ENCODE results near the gene CD80. TPM values are rescaled to one million over a fixed set of nuclear protein-coding genes. Genes with fewer than 3 reads are reported as not detected.

Gene CD80
- total RNA-seq, 1 experiment from 2014 or later: not detected

GRCh38 chr3:119599558-119600174, 40.3 kb upstream of the CD80 start:
- TF ChIP-seq CTCF (conservative IDR thresholded peaks at IDR 0.05; ENCODE audit: low read depth, low read length): no peak
- no peak for TF ChIP-seq EZH2 (IDR thresholded peaks at IDR 0.05; ENCODE audit: borderline replicate concordance, low read depth, low read length, poor library complexity, severe bottlenecking)
- CTCF ChIA-PET: no interaction called here
- H3K27ac ChIP-seq (ENCODE audit: low read depth, low read length, poor library complexity, severe bottlenecking): no peak overlapping the region
- H3K4me1 ChIP-seq (ENCODE audit: insufficient read depth, low read length, poor library complexity, severe bottlenecking): no peaks in the 10 kb centered on the region
- H3K4me3 ChIP-seq (ENCODE audit: low read depth, low read length, poor library complexity, severe bottlenecking): no peak overlapping the region
- intact Hi-C loops (cut with micrococcal nuclease; ENCODE audit: unreplicated experiment): loop anchor here (2.0 kb wide), 1 partner anchor 77 kb away; the partner anchor contains the start of gene COX17
- POLR2A ChIA-PET (ENCODE audit: low non-redundant PET): no interaction called here
- no peak for DNase-seq (ENCODE audit: low spot score)
- no TSS peak for BruUV-seq (replicated peaks)
- H3K36me3 ChIP-seq (ENCODE audit: insufficient read depth, low read length, poor library complexity, severe bottlenecking): no peaks in the 10 kb centered on the region
- H3K27me3 ChIP-seq (replicated peaks; ENCODE audit: insufficient read depth, low read depth, low read length, poor library complexity): no peaks in the 10 kb centered on the region
- no peaks in the 10 kb centered on the region for H3K9me3 ChIP-seq (ENCODE audit: low read depth, low read length, poor library complexity, severe bottlenecking)

DNA sequence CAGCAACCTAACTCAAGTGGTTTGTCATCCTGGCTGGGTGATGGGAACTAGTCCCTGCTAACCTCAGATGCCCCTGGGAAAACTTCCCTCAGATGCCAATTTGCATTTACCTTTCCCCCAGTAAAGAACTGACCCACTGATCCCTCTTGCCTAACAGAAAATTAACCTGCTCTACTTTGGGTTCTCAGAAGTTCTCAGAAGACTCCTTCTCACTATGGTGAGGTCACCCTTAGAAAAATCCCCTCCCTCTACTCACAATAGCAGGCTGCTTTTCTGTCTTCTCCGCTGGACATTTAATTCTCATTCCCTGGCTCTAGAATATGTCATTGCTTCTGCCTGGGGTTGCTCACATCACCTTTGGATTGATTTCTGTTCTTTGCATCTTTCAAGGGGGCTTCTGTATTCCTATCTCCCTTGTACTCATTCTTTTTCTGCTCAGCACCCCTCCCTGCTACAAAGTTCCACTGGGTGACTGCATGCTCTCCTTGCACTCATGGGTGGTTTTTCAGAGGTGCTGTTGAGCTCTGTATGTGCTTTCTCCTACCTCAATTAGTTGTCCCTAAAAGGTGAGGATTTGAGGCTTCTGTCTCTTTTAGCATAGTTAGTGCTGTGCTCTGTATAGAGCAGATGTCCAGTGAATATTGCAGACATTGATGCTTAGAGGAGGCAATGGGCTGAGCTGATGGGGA, 39.1 kb upstream of the CD80 start:
- Histone ChIP-seq H3K4me3 (ENCODE audit: low read depth, low read length, poor library complexity, severe bottlenecking) (no peak overlapping the region), H3K27ac (ENCODE audit: low read depth, low read length, poor library complexity, severe bottlenecking) (no peak overlapping the region), H3K27me3 (replicated peaks; ENCODE audit: insufficient read depth, low read depth, low read length, poor library complexity) (no peaks in the 10 kb centered on the region), H3K9me3 (ENCODE audit: low read depth, low read length, poor library complexity, severe bottlenecking) (no peaks in the 10 kb centered on the region), H3K36me3 (ENCODE audit: insufficient read depth, low read length, poor library complexity, severe bottlenecking) (no peaks in the 10 kb centered on the region), H3K4me1 (ENCODE audit: insufficient read depth, low read length, poor library complexity, severe bottlenecking) (no peaks in the 10 kb centered on the region)
- ChIA-PET POLR2A (ENCODE audit: low non-redundant PET) (no interaction called here), CTCF (no interaction called here)
- TF ChIP-seq CTCF (conservative IDR thresholded peaks at IDR 0.05; ENCODE audit: low read depth, low read length) (no peak), EZH2 (IDR thresholded peaks at IDR 0.05; ENCODE audit: borderline replicate concordance, low read depth, low read length, poor library complexity, severe bottlenecking) (no peak)
- intact Hi-C loops (cut with micrococcal nuclease; ENCODE audit: unreplicated experiment): no loop called here
- no peak for DNase-seq (ENCODE audit: low spot score)
- BruUV-seq (replicated peaks): no TSS peak

DNA sequence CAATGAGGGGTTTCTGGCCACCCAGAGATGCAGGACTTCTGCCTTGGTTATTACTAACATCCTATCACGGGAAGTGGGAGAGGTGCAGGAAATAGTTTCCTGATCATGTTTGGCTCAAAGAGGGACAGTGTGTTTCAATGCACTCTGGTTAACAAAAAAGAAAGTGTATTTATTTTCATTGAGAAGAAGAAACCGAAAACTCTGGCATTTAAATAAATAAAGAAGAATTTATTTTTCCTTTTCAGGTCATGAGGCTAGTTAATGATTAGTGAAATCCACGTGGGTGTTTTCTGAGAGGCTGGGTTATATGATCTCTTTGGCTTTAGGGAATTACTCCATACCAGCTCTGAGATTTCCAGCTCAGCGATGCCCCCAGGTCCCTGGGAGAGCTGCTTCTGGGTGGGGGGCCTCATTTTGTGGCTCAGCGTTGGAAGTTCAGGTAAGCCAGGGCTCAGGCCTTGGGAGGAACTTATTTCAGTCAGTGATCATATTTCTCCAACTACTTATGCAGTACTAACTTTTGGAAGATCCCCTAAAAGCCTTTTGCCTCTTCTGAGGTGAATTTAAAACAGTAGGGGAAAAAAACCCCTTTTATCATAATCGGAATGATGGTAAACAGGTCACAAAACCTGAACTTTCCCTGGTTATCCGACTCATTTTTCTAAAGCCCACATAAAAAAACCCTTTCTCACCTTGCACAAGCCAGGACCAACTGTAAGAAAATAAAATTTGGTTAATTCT, 38.3 kb upstream of the CD80 start, which contains the start of gene PLA1A:
TSS of gene PLA1A (plus strand) at position 338 of the 741 bp plus-strand sequence. CDS start at position 367, 29 bp downstream.
- H3K27me3 ChIP-seq (replicated peaks; ENCODE audit: insufficient read depth, low read depth, low read length, poor library complexity): no peaks in the 10 kb centered on the region
- ChIA-PET POLR2A (ENCODE audit: low non-redundant PET) (no interaction called here), CTCF (no interaction called here)
- H3K9me3 ChIP-seq (ENCODE audit: low read depth, low read length, poor library complexity, severe bottlenecking): no peaks in the 10 kb centered on the region
- H3K4me1 ChIP-seq (ENCODE audit: insufficient read depth, low read length, poor library complexity, severe bottlenecking): no peaks in the 10 kb centered on the region
- intact Hi-C loops (cut with micrococcal nuclease; ENCODE audit: unreplicated experiment): no loop called here
- no peak for TF ChIP-seq CTCF (conservative IDR thresholded peaks at IDR 0.05; ENCODE audit: low read depth, low read length)
- no peak for TF ChIP-seq EZH2 (IDR thresholded peaks at IDR 0.05; ENCODE audit: borderline replicate concordance, low read depth, low read length, poor library complexity, severe bottlenecking)
- BruUV-seq (replicated peaks): no TSS peak
- no peak for DNase-seq (ENCODE audit: low spot score)
- H3K36me3 ChIP-seq (ENCODE audit: insufficient read depth, low read length, poor library complexity, severe bottlenecking): no peaks in the 10 kb centered on the region
- no peak within 1 kb of the TSS for H3K4me3 ChIP-seq (ENCODE audit: low read depth, low read length, poor library complexity, severe bottlenecking)
- no peak within 1 kb of the TSS for H3K27ac ChIP-seq (ENCODE audit: low read depth, low read length, poor library complexity, severe bottlenecking)
